OCI-LY3 (cell line): ENCODE data around the gene GIT1.

Source experiments
- H2AFZ ChIP-seq: fragments of 200-600, 300-600 bp; shearing (Covaris generic); 2 replicates; pipeline ENCODE4 v1.6.0; 2014; ENCODE audit warnings: antibody characterized with exemption, low read depth, low read length
- H3K27ac ChIP-seq: fragments of 200-600, 300-600 bp; sonication (generic); 2 replicates; pipeline ENCODE4 v1.5.1; 2014; ENCODE audit warnings: mild to moderate bottlenecking, low read length, moderate library complexity, mixed read lengths
- H3K27me3 ChIP-seq: fragments of 200-600, 300-600 bp; sonication (generic); 2 replicates; pipeline ENCODE4 v1.6.1; 2014; ENCODE audit warnings: low read depth, low read length, mixed read lengths
- H3K36me3 ChIP-seq: fragments of 200-600, 300-600 bp; sonication (generic); replicated peaks from 2 replicates; pipeline ENCODE3; 2014; ENCODE audit warnings: low read depth, low read length, mixed read lengths
- H3K4me1 ChIP-seq: fragments of 300-600, 200-600 bp; sonication (generic); 2 replicates; pipeline ENCODE4 v1.6.1; 2014; ENCODE audit warnings: low read length, mixed read lengths
- H3K4me2 ChIP-seq: fragments of 200-600, 300-600 bp; sonication (generic); 2 replicates; pipeline ENCODE4 v1.6.1; 2014; ENCODE audit warnings: low read length, mixed read lengths
- H3K4me3 ChIP-seq: fragments of 300-600, 200-600 bp; sonication (generic); 2 replicates; pipeline ENCODE4 v1.5.1; 2014; ENCODE audit warnings: antibody characterized with exemption, mild to moderate bottlenecking, low read length, moderate library complexity
- H3K79me2 ChIP-seq: fragments of 300-600, 200-600 bp; shearing (Covaris generic); 2 replicates; pipeline ENCODE4 v1.6.1; 2014; ENCODE audit warnings: mild to moderate bottlenecking, low read length, mixed read lengths
- H3K9ac ChIP-seq: fragments of 300-600, 200-600 bp; shearing (Covaris generic); 2 replicates; pipeline ENCODE4 v1.6.0; 2014; ENCODE audit warnings: mild to moderate bottlenecking, low read length, moderate library complexity
- H3K9me3 ChIP-seq: fragments of 200-600, 300-600 bp; shearing (Covaris generic); 2 replicates; pipeline ENCODE4 v1.6.1; 2014; ENCODE audit warnings: low read length, mixed read lengths; ENCODE audit not compliant: insufficient read depth
- H4K20me1 ChIP-seq: fragments of 200-600, 300-600 bp; sonication (generic); 2 replicates; pipeline ENCODE4 v1.6.1; 2016; ENCODE audit warnings: low read length, mixed read lengths; ENCODE audit not compliant: insufficient read depth
- CTCF ChIP-seq: fragments of 200-600, 300-600 bp; sonication (generic); IDR thresholded peaks from 2 replicates; pipeline ENCODE4 v1.5.1; 2014; ENCODE audit warnings: antibody characterized with exemption, low read length, low read depth
- EZH2phosphoT487 ChIP-seq: fragments of 200-600 bp; shearing (Covaris generic); IDR thresholded peaks from 2 replicates; pipeline ENCODE4 v1.6.1; 2018; ENCODE audit warnings: antibody characterized with exemption, mixed run types, low read depth

GIT1 gene

GRCh38 chr17:29590411-29591145, 1.1 kb upstream of the GIT1 start:
- Histone ChIP-seq H3K4me2 (peak overlapping the region; percentile 98), H4K20me1 (peaks cover 18% of the 10 kb centered on the region), H3K4me1 (peaks cover 42% of the 10 kb centered on the region), H3K9me3 (no peaks in the 10 kb centered on the region), H3K9ac (peak overlapping the region; percentile 92), H3K27me3 (no peaks in the 10 kb centered on the region), H3K4me3 (peak overlapping the region; percentile 90), H2AFZ (peak overlapping the region; percentile 87), H3K36me3 (no peaks in the 10 kb centered on the region), H3K79me2 (peaks cover 65% of the 10 kb centered on the region), H3K27ac (peak overlapping the region; percentile 75)
- no peak for TF ChIP-seq EZH2phosphoT487
- no peak for TF ChIP-seq CTCF

GRCh38 chr17:29588562-29589411, 661 bp downstream of the GIT1 start:
- Histone ChIP-seq H3K79me2 (peaks cover 65% of the 10 kb centered on the region), H2AFZ (no peak overlapping the region), H3K36me3 (peaks cover 2% of the 10 kb centered on the region), H3K27ac (no peak overlapping the region; the same call in 1 of the 2 replicates), H3K27me3 (no peaks in the 10 kb centered on the region), H4K20me1 (peaks cover 23% of the 10 kb centered on the region), H3K4me1 (peaks cover 47% of the 10 kb centered on the region), H3K9me3 (no peaks in the 10 kb centered on the region), H3K9ac (peak overlapping the region; percentile 76), H3K4me2 (peak overlapping the region; percentile 99), H3K4me3 (peak overlapping the region; percentile 86)
- no peak for TF ChIP-seq CTCF
- no peak for TF ChIP-seq EZH2phosphoT487

GRCh38 chr17:29588017-29588561, 1.4 kb downstream of the GIT1 start:
- H3K79me2 ChIP-seq = peaks cover 68% of the 10 kb centered on the region
- TF ChIP-seq CTCF (no peak), EZH2phosphoT487 (no peak)

GRCh38 chr17:29587591-29587990, 1.9 kb downstream of the GIT1 start:
- H3K4me3 ChIP-seq = peak overlapping the region; percentile 86
- no peaks in the 10 kb centered on the region for H3K9me3 ChIP-seq
- H3K4me2 ChIP-seq = peak overlapping the region; percentile 99
- H3K9ac ChIP-seq = peak overlapping the region; percentile 76
- peaks cover 23% of the 10 kb centered on the region for H4K20me1 ChIP-seq
- no peak overlapping the region for H3K27ac ChIP-seq
- H3K79me2 ChIP-seq = peaks cover 70% of the 10 kb centered on the region
- TF ChIP-seq CTCF (no peak), EZH2phosphoT487 (no peak)
- peaks cover 13% of the 10 kb centered on the region for H3K36me3 ChIP-seq
- no peaks in the 10 kb centered on the region for H3K27me3 ChIP-seq
- H3K4me1 ChIP-seq = peaks cover 45% of the 10 kb centered on the region
- H2AFZ ChIP-seq = no peak overlapping the region

More at GRCh38 chr17:29588017-29588561, 1.4 kb downstream of the GIT1 start:
- Histone ChIP-seq H3K36me3 (peaks cover 8% of the 10 kb centered on the region), H4K20me1 (peaks cover 23% of the 10 kb centered on the region), H3K4me2 (peak overlapping the region; percentile 99), H3K27me3 (no peaks in the 10 kb centered on the region), H3K4me3 (peak overlapping the region; percentile 86), H3K4me1 (peaks cover 47% of the 10 kb centered on the region), H3K9ac (peak overlapping the region; percentile 76), H3K9me3 (no peaks in the 10 kb centered on the region), H2AFZ (no peak overlapping the region), H3K27ac (no peak overlapping the region)
